GM18868 (cell line): ENCODE measurements around the gene KIAA0825.
"Not testable (repeated sequence)": the region's sequence is repeated elsewhere in the genome, so short reads cannot be mapped to it uniquely, and the experiment has no call there.

Source experiments
- ATAC-seq: cut with Tn5 transposase; IDR thresholded peaks from one replicate; pipeline ENCODE4 v1.9.1; 2021; ENCODE audit warnings: mild to moderate bottlenecking, moderate library complexity; ENCODE audit not compliant: unreplicated experiment

KIAA0825 gene

DNA sequence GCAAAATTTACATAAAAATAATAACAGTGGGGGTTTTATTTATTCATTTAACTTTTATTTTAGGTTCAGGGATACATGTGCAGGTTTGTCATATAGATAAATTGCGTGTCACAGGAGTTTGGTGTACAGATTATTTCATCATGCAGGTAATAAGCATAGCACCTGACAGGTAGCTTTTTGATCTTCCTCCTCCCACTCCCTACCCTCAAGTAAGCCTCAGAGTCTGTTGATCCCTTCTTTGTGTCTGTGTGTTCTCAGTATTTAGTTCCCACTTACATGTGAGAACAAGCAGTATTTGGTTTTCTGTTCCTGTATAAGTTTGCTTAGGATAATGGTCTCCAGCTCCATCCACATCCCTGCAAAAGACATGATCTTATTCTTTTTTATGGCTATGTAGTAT lies 240.3 kb downstream of the KIAA0825 start:
- no peak for ATAC-seq

DNA sequence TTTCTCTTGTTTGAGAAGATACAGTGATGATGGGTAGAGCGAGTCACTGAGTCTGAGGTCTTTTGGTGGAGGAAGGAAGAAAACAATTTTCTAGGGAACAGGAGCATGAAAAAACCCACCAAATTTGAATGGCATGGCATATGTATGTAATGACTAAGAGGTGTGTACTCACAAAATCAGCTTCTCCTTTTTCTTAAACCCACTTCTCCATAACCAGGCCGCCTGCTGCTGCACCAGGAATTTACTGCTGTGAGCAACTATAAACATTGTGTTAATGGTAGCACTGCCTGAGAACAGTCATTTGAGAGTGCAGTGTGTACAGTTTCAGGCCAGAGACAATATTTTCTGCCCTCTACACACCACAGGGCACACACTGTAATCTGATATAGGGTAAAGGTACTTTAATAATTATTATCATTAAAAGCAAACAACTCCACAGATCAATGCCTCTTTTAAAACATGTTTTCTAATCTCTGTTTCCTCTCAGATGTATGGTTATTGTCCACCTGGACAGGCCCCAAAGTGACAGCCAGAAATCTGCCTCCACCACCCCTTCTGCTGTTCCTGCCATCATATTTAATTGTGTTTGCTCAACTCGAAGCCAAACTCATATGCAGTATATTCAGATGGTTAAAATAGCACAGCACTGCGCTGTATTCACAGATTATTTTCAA lies 241.6 kb downstream of the KIAA0825 start:
- ATAC-seq: no peak

DNA sequence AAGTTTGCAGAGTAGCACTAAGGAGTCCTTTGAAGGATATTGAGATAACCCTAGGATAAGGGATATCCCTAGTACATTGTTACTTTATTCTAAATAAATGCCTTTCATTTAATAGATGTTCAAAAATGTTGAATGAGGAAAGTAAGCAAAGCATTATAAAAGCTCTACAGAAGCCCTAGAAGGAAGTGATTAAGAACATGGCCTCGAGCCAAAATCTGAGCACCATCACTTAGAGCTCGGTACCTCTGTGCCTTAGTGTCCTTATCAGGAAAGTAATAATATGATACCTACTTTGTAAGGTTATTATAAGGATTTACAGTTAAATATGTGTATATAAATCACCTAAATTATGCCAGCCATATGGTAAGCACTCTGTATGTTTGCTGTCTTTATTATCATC lies 242.6 kb downstream of the KIAA0825 start:
- no peak for ATAC-seq

DNA sequence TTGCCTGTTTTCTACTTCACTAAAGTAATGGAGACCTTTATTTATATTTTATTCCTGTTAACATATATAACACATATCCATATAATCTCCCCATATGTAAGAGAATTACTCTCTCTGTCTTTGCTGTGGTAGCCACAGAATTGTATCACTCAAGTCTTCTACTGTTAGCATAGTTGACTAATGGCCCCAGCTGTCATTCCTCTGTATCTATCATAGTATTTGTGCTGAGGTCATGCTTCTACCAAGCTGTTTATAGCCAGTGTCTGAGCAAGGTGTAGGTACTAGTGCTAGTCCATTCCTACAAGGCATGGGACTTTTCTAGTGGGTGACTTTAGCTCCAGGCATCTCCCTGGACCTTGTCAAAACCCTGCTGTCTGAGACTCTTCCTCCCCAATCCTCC lies 244.1 kb downstream of the KIAA0825 start:
- no peak for ATAC-seq

DNA sequence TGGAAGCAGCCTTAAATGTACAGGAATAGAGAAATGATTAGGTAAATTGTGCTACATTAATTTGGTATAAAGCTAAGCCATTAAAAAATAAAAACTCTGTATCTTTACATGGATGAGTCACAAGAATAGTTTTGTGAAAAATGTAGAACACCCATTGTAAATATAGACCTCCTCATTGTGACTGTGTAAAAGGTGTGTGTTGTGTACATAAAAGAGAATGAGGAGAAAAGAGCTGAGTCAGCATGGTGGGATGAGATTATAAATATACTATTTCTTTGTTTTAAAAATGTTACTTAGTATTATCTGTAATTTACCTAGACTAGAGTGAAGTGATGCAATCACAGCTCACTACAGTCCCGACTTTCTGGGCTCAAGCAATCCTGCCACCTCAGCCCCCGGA lies 250.5 kb downstream of the KIAA0825 start:
- ATAC-seq: no peak

DNA sequence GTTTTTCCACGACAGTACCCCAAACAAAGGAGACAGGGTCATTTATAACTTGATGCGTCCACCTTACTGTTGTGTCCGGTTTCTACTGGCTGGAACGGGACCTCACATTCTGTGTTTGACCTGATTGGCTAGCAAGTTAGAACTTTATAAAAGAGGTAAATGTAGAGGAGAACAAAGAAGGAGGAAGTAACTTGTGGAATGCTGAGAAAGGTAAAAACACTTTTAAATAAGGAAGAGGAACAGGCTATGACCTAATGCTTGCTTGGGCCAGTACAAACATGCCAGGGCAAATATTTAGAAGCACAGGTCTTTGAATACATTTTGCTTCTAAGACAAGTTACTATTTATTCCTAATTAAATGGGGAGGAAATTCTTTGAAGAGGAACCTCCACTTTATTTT lies 251.6 kb downstream of the KIAA0825 start:
- no peak for ATAC-seq

DNA sequence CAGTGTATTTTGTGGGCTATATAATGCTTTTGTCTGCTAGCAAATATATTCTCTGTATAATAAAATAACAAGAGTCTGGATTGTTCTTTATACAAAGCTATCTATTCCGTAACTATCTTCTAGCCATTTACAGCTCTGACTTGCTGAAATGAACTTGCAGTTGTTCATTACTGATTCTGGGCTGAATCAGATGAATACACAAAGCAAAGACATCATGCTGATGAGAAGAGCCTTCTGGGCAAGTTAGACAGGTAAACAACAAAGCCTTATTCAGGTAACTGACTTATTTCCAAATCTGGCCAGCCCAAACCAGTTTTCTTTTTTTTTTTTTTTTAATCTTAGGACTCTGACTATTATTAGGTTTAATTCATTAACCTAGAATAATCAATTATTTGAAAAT lies 255.5 kb downstream of the KIAA0825 start:
- no peak for ATAC-seq

DNA sequence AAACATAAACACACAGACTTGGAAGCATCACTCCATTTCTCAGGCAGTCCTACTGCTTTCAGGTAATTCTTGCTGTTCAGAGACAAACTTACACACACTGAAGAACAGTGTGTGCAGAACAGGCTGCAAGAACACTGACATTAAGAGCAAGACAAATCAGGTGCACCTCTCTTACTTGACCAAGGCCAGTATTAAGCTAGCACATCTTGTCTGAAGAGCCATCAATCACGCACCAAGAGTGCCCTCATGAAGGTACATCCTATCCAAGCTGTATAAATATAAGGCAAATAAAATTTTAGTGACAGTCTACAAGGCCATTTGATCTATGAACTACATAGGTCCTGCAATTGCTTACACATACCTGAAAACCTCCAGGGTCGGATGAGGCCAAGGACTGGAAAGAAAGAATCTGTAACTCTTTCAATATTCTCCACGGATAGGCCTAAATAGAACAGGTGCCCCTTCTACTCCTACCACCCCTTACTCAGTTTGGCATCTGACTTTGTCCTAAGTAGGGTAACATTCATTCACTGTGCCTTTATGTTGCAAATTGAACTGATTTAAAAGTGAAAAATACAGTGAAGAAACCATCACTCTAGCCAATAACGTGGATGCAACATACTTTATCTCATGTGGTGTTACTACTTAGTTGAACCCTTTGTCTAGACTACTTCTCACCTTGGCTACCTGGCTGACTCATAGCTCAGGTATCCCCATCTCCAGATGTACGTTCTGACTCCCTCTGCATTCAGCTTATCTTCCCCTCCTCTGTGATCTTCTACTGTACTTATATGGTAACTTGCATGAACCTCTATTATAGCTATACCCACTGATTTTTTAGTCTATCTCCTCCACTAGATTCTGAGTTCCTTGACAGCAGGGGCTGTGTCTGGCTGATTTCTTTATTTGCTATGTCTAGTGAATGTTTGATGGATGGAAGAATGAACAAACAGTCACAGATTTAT lies 256.3 kb downstream of the KIAA0825 start:
- ATAC-seq: no peak

DNA sequence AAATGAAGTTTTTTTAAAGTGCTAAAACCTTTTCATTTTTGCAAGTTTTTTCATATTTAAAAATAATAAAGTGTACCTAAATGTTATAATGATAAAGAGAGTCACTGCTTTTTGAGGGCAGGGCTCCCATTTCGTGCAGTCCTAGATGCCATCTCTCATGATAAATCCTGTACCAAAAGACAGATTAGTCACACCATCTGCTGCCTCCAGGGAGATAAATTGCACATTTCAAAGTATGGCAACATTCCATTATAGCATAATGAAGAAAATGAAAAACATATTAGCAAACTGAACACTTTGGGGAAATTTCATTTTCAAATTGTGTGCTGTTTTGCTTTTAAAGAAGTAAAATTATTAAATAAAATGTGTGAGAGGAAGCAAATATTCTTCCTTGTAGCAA lies 257.2 kb downstream of the KIAA0825 start:
- no peak for ATAC-seq

DNA sequence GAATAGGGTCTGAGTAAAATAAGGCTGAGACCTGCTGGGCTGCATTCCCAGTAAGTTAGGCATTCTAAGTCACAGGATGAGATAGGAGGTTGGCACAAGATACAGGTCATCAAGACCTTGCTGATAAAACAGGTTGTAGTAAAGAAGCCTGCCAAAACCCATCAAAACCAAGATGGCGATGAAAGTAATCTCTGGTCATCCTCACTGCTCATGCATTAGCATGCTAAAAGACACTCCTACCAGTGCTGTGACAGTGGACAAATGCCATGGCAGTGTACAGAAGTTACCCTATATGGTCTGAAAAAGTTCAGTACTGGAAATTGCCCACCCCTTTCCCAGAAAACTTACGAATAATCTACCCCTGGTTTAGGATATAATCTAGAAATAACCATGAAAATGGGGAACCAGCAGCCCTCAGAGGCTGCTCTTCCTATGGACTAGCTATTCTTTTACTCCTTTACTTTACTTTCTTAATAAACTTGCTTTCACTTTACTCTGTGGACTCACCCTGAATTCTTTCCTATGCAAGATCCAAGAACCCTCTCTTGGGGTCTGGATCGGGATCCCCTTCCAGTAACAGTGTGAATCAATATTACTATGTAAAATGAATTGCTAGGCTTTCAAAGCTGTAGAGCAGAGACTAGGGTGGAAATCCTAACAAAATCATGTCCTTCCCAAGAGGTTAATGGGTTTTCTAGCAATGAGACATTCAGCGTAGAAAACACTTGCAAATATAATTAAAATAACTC lies 257.8 kb downstream of the KIAA0825 start:
- ATAC-seq: no peak

DNA sequence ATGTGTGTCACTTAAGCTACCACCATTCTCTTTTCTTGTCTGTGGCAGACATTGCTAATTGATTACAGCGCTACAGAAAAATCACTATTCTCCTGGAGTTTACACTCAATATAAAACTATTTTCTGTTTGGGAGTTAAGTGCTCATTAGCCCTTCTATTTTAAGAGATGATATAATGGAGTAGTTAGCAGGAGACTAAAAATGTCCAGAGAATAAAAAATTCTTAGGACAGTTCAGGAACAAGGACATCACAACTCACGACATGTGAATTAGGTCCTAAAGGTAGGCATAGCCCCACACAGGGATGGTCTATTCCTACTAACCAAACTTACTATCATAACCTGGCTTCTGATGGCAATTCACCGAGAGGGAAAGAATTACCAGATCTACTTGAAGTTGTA lies 258.5 kb downstream of the KIAA0825 start:
- ATAC-seq: no peak

DNA sequence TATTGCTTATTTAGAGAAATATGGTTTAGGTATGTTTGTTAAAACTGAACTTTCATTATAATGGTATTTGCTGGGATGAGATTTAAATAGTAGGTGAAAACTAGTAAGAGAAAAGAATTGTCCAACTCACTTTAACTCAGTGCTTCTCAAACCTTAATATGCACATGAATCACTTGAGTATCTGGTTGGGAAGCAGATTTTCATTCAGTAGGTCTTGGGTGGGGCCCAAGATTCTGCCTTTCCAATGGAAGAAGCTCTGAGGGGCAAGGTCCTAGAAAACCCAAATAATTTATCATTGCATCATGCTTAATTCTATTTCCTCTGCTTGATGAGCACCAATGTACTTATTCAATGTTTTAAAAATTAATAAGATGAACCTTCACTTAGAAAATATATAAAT lies 262.6 kb downstream of the KIAA0825 start:
- ATAC-seq: no peak

DNA sequence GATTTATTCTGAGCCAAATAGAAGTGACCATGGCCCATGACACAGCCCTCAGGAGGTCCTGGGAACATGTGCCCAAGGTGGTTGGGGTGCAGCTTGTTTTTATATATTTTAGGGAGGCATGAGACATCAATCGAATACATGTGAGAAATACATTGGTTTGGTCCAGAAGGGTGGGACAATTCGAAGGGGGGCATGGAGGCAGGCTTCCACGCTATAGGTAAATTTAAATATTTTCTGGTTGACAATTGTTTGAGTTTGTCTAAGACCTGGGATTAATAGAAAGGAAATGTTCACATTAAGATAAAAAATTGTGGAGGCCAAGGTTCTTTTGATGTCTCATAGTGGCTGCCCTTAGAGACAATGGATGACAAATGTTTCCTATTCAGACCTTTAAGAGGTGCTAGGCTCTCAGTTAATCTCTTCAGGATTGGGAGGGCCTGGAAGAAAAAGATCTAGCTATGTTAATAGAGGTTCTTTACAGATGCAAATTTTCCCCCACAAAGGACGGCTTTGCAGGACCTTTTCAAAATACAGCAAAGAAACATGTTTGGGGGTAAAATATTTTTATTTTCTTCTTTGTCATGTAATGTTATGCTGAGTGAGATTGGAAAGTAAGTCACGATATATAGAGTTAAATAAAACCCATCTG lies 263.4 kb downstream of the KIAA0825 start:
- not testable (repeated sequence) for ATAC-seq

DNA sequence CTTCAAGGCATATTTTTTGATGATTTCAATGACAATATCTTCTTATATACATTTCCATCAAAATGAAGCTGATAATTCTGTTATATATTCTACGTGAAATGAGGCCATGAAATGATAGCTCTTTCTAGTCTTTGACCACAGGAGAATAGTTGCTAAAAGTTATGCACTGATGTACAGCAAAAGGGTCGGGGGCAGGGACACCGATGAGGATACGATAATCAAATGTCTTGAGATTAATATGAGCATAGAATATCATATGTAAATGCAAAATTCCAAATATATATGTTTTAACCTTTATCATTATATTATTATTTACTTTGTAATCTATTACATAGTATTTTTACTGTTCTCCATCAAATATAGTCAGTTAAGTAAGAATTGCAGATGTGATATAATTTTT lies 264.8 kb downstream of the KIAA0825 start:
- no peak for ATAC-seq

DNA sequence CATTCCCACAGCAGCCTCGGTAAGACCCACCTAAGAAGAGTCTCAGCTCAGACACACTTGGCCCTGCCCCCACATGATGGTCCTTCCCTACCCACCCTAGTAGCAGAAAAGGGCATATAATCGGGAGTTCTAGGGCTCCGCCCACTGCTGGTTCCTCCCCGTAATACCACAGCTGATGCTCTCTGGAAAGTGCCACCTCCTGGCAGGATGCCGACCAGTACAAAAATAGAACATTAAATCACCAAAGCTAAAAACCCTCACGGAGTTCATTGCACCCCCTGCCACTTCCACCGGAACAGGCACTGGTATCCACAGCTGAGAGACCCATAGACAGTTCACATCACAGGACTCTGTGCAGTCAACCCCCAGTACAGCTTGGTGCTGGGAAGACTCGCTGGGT lies 271.3 kb downstream of the KIAA0825 start:
- no peak for ATAC-seq

DNA sequence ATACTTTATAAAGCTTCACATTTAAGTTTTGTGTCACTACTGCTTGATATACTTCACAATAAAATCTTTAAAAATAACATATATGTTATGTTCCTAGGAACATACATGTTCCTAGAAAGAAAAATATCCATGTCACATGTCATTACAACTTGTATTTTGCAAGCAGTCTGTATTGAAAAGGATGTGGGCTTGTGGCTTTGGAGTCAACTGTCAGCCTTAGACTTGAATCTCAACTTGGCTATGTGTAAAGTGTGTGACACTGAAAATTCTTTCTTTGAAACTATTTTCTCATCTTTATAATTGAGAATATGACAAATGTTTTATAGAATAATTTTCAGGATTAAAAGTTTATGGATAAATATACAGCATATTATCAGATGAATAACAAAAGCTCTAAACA lies 273.1 kb downstream of the KIAA0825 start:
- no peak for ATAC-seq

DNA sequence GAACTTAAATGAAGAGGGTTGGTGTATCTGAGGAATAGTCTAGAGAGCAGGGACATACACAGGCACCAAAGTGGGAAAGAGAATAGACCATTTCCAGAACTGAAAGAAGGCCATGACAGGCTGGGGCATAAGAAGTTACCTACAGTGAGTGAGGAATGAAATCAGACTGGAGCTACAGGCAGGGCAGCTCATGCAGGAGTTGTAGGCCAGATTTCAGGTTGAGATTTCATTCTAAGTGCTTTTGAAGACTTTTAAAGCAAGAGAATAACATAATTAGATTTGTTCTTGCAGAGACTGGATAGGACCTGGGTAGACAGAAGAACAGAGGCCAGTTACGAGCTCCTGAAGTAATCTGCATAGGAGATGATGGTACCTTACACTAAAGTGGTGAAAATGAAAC lies 280.8 kb downstream of the KIAA0825 start:
- ATAC-seq: no peak

DNA sequence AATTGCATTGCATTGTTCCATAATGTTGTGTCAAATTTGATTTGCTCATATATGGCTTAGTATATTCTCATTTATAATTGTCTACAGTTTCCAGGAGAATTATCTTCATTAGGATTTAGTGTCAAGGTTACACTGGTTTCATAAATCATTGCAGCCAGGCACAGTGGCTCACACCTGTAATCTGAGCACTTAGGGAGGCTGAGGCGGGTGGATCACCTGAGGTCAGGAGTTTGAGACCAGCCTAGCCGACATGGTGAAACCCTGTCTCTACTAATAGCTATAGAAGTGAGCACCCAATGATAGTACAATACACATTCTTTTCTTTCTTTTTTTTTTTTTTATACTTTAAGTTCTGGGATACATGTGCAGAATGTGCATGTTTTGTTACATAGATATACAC lies 282.5 kb downstream of the KIAA0825 start:
- ATAC-seq: no peak

DNA sequence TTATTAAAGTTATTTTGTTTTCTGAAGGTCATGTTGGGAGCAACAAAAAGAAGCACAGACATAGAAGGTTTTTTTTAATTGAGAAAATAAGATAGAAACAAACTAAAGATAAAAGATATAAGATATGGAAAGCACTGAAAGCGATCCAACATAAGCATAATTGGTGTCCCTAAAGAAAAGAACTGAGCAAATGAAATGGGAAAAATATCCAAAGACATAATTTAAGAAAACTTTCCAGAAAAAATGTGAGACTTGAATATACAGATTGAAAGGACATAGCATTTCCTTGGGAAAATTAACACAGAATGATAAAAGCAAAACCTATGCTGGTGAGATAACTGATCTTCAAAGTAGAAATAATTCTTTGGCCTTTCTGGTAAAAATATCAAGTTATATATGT lies 289.3 kb downstream of the KIAA0825 start:
- ATAC-seq: no peak

DNA sequence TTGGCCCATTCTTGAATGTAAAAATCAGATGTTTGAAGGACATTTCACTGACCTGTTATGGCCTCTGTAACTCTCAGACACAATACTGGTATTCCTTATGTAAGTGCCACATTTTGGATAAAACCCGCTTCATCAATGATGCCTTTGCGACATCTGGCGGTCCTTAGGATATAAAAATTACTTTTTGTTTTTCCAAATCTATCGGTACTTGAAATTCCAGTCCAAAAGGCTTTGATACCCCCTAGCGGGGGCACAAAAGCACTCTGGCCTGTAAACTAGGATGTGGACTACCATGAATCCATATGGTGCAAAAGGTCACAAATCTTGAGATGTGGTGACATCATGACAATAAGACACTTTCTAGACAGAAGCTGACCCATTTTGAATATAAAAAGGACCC lies 291.8 kb downstream of the KIAA0825 start:
- ATAC-seq: no peak
